BE2C (cell line): Measurements from ENCODE around the gene C19orf67.
"Not testable (repeated sequence)": the region's sequence is repeated elsewhere in the genome, so short reads cannot be mapped to it uniquely, and the experiment has no call there.

Experiments used
- DNase-seq: peaks from one replicate; pipeline ENCODE4 v3.0.0-alpha.2; 2020
- H3K27me3 ChIP-seq: fragments of 250-450 bp; sonication (Bioruptor Pico); 2 replicates; pipeline ENCODE4 v1.5.1; 2020; ENCODE audit warnings: mild to moderate bottlenecking
- H3K36me3 ChIP-seq: fragments of 250-450 bp; sonication (Bioruptor Pico); 2 replicates; pipeline ENCODE4 v1.5.1; 2020; ENCODE audit warnings: mild to moderate bottlenecking
- H3K4me1 ChIP-seq: fragments of 250-450 bp; sonication (Bioruptor Pico); 2 replicates; pipeline ENCODE4 v1.5.1; 2020
- H3K4me3 ChIP-seq: 2 replicates; pipeline ENCODE4 v1.5.1; 2011; ENCODE audit warnings: low read depth, low read length
- H3K9me3 ChIP-seq: fragments of 250-450 bp; sonication (Bioruptor Pico); 2 replicates; pipeline ENCODE4 v1.5.1; 2020
- CTCF ChIP-seq: IDR thresholded peaks from 2 replicates; pipeline ENCODE4 v1.5.1; 2012; ENCODE audit warnings: mild to moderate bottlenecking, low read depth, low read length

Gene C19orf67

GRCh38 chr19:14042659-14043608 is 42.6 kb downstream of the C19orf67 start:
- H3K36me3 ChIP-seq, H3K9me3 ChIP-seq, H3K4me1 ChIP-seq, H3K27me3 ChIP-seq, H3K4me3 ChIP-seq: not testable (repeated sequence)
- peak; percentile 69 for DNase-seq
- TF ChIP-seq CTCF = peak; percentile 72

- no peaks in the 10 kb centered on the region for H3K36me3 ChIP-seq
These were observed 46.4 kb downstream of the C19orf67 start for GRCh38 chr19:14039181-14039580.

GRCh38 chr19:14035706-14036105 is 49.9 kb downstream of the C19orf67 start:
- no peak for TF ChIP-seq CTCF
- Histone ChIP-seq H3K27me3 (no peaks in the 10 kb centered on the region), H3K36me3 (no peaks in the 10 kb centered on the region), H3K4me1 (no peaks in the 10 kb centered on the region), H3K4me3 (no peak overlapping the region), H3K9me3 (no peaks in the 10 kb centered on the region)
- DNase-seq = no peak

More at GRCh38 chr19:14039181-14039580, 46.4 kb downstream of the C19orf67 start:
- H3K4me1 ChIP-seq = no peaks in the 10 kb centered on the region
- H3K4me3 ChIP-seq = no peak overlapping the region
- H3K27me3 ChIP-seq = no peaks in the 10 kb centered on the region
- H3K9me3 ChIP-seq = no peaks in the 10 kb centered on the region
- no peak for DNase-seq
- TF ChIP-seq CTCF = no peak

GRCh38 chr19:14035159-14035558 is 50.4 kb downstream of the C19orf67 start:
- TF ChIP-seq CTCF = 0 out of 2 replicates have a peak, but pooled peaks have one; percentile 6
- not testable (repeated sequence) for H3K36me3 ChIP-seq, DNase-seq, H3K27me3 ChIP-seq, H3K9me3 ChIP-seq, H3K4me3 ChIP-seq, H3K4me1 ChIP-seq

GRCh38 chr19:14033946-14034345 is 51.6 kb downstream of the C19orf67 start:
- Histone ChIP-seq H3K27me3 (no peaks in the 10 kb centered on the region), H3K4me1 (no peaks in the 10 kb centered on the region), H3K36me3 (no peaks in the 10 kb centered on the region), H3K9me3 (no peaks in the 10 kb centered on the region), H3K4me3 (no peak overlapping the region)
- no peak for DNase-seq
- TF ChIP-seq CTCF = no peak

- DNase-seq = peak; percentile 70
These were observed 53.7 kb downstream of the C19orf67 start, which contains the start of gene IL27RA for GRCh38 chr19:14031719-14032480. Gene IL27RA (plus strand): TSS chr19:14031762. CDS start chr19:14031873, 111 bp downstream.

More at GRCh38 chr19:14031719-14032480, 53.7 kb downstream of the C19orf67 start, which contains the start of gene IL27RA:
- H3K36me3 ChIP-seq = no peaks in the 10 kb centered on the region
- H3K4me1 ChIP-seq = no peaks in the 10 kb centered on the region
- H3K27me3 ChIP-seq = no peaks in the 10 kb centered on the region
- peak within 1 kb of the TSS; percentile 71 for H3K4me3 ChIP-seq
- H3K9me3 ChIP-seq = no peaks in the 10 kb centered on the region
- TF ChIP-seq CTCF = peak; percentile 76
